NCI-H1436 (cell line): ENCODE results near the gene LPGAT1.
A peak's percentile ranks its signal among the peaks of the same experiment; 100 is the strongest.
"Not testable (repeated sequence)": the region's sequence is repeated elsewhere in the genome, so short reads cannot be mapped to it uniquely, and the experiment has no call there.

Source experiments
- DNase-seq: peaks from one replicate; lab custom pipeline; 2025; lab: John Stamatoyannopoulos, UW

The LPGAT1 gene

DNA sequence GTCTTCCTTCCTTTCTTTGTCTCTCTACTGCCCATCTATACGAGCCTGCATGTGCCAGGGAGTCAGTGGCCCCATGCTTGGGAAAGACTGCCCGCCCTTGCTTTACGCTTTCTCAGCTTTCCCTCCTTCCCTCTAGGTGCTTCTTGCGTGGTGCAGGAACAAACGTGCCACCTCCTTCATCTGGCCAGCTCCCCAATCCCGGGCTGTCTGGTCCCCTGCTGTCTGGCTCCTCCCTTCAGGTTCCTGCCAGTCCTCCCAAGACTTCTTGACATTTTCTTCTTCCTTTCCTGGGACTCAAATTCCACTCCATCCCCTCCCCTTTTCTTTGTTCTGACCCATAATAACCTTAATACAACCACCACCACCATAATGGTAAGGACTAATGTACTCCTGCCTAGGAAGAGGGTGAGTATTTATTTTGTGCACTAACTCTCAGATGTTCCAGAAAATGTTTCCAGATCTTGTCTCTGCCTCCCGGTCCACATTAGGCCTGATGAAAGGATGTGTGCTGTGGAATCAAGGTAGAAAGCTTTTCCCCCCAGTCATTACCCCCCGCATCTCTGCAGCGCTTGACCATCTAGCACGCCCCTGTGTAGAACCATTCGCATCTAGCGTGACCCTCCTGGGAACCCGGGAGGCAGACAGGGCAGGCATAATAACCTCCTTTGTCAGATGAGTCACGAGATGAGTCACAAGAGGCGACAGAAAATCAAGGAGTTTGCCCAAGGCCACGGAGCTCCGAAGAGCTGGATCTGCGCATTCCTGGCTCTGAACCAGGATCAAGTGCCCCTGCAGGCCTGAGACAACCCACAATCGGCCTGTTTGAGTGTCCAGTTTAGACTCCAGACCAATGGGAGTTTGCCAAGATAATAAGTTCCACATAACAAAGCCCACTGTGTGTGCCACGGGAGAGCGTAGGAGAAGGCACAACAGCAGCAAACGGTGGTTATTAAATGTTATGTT, 95.1 kb downstream of the LPGAT1 start:
- no peak for DNase-seq

DNA sequence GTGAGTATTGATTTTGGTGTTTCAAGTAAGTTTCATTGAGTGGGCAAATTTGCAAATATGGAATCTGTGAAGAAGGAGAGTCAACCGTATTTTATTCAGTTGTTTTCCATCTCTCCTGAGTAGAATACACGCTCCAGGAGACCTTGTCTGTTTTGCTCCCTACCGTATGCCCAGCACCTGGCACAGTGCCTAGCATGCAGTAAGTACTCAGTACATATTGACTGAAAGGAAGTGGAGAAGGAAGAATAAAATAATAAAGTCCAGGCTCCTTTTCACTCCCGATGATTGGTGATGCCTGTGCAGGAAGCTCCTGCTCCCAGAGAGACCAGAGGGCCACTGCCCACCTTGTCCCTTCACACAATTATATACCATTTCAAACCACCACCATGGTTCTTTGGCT, 95.8 kb downstream of the LPGAT1 start:
- DNase-seq, result peak; percentile 27

DNA sequence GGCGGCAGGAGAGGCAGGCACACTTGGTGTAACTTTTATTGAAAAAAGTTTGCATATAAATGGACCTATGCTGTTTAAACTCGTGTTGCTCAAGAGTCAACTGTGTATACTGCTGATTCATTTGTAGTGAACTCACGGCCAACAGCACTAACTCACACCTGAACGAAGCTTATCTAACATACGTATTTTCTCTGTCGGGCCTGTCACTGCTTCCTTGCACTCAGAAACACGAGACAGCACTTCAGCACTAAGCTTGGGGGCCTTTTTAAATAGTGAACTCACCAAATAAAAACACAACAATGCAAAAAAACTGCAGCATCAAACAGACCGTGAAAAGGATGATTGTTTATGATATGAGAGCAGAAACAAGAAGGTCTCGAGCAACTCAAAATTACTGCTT, 96.2 kb downstream of the LPGAT1 start:
- no peak for DNase-seq

DNA sequence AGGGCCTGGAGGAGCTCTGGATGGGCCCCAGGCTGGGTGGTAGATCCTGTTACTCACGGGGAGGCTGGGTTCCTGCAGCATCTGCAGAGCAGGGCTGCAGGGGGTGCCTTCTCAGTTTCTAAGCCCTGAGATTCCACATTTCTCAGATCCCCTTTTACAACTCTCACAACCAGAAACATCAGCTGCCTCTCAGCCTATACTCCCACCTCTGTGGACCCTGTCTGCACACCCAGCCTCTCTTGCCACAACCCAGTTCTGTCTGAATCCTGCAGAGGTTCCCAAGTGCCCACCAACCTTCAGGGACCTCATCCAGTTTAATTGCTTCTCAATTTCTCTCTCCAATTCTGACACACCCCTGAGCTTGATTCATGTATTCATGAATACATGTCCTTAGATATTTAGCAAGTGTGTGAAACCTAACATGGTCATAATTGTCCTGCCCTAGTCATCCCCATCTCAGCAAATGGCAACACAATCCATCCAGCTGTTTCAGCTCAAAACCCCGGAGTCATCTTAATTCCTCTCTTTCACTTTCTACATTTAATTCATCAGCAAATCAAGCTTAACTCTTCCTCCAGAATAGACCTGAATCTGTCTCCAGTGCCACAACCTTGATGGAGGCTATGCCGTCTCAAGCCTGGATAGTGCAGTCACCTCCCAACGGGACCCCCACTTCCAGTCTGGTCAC, 98.1 kb downstream of the LPGAT1 start:
- DNase-seq, result no peak

DNA sequence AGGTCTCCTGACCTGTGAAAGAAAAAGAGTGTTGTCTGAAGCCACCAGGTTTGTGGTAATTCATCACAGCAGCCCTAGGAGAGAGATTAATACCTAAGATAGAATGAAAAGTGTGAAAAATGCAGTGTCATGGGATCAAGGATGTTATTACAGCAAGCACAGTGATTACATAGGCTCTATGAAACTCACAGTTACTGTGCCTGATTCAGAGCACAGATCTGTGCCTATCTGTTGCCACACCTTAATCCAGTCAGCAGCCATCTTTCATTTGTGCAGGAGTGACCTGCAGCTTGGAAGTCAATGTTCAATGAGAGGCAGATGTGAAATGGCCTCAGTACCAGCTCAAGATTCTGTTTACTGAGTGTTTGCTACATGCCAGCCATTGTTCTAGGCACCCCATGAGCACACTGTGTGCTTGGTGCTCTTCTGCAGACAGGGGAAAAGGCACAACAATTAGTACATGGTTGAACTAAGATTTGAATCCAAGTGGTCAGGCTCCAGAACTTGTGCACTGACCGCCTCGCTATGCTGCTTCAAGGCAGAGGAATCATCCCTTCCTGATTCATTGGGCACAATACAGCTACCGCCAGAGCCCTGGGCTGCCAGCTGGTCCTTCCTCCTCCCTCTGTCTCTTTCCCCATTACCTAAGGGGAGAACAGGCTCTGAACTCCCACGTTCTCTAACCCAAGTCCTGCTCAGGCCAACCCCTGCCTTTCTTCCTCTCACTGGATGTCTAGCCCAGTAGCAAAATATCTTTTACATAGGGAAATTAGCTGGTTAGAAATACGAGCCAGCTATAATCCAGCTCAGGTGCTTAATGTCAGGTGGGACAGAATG, 98.9 kb downstream of the LPGAT1 start:
- no peak for DNase-seq

DNA sequence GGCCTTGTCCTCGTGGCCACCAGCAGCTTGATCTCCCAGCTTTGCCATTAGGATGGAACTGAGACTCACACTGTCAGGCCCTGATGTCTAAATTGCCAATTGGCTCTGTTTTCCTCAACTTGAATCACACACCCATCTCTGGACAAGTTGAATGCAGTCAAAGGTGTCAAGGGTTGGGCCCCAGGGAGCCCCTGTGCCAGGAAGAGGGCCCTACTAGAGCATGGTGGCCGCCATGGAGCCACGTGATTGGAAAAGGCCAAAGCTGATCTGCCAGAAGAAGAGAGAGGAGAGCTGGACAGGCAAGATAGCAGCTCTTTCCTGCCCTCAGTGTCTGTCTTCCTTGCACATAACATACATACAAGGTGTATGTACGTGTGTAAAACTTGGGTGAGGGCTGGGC, 100.2 kb downstream of the LPGAT1 start:
- DNase-seq, result no peak

DNA sequence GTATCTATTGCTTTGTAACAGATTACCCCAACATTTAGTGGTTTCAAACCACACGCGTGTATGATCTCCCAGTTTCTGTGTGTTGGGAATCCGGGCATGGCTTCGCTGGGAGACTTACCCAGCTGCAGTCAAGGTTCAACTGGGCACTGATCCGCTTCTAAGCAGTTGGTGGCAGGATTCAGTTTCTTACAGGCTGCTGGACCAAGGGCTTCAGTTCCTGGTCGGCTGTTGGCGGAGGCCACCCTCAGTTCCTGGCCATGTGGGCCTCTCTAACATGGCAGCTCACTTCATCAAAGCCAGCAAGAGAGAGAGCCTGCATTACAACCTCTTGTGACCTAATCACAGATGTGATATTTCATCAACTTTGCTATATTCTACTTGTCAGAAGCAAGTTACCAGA, 101.3 kb downstream of the LPGAT1 start:
- DNase-seq, result no peak

DNA sequence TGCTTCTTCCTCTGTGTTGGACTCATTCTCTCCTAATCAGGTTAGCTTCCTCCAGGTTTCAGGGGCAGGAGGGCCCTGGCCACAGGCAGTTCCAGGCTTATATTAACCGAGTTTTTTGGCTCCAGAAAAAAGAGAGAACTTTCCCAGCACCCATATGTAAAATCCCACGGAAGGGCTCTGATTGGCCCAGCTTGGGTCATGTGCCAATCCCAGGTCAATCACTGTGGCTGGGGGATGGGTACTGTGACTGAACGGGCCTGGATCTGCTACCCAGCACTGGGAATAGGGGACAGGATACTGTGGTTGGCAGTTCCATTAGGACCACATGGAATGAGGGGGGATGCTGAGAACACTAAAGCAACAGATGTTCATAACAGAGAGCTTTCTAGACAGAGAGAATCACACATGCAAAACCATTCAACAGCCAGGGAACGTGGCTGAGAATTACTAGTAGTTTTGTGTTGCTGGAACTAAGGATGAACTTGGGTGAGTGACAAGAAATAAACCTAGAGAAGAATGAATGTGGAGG, 104.0 kb downstream of the LPGAT1 start:
- no peak for DNase-seq

DNA sequence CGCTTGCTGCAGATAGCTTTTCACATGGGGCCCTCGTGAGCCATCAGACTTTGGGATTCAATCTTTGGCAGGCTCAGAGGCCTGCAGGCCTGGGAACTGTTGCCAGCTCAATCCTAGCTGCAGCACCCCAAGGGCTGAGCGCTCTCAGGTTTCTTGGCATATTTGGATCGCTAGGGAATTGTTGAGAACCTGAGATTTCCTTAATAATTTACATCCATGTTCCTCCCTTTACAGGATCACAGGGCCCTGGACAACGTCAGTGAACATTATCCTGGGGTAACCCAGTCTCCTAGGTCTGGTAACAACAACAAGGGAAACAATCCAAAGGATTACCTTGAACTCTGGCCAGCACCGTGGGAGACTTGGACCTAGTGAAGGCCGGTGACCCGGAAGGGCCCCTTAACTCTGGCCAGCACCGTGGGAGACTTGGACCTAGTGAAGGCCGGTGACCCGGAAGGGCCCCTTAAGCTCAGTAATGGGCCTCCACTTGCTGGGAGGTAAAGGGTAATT, 105.8 kb downstream of the LPGAT1 start:
- no peak for DNase-seq

DNA sequence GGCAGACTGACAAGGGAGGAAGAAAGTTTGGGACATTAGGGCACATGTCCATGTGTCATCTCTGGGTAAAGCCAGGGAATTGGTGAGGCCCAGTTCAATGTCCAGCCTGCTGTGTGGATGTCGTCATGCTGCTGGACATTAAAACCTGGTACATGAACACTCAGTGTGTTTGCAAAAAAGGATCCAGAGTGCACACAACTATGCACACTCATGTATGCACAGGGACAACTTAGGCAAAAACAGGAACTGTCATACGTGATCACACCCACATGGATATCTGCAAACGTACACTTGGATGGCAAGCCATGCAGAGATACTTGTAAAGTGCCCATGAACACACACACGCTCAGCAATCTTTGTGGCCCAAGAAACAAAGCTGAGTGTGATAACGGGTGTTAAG, 107.3 kb downstream of the LPGAT1 start:
- DNase-seq, result no peak

DNA sequence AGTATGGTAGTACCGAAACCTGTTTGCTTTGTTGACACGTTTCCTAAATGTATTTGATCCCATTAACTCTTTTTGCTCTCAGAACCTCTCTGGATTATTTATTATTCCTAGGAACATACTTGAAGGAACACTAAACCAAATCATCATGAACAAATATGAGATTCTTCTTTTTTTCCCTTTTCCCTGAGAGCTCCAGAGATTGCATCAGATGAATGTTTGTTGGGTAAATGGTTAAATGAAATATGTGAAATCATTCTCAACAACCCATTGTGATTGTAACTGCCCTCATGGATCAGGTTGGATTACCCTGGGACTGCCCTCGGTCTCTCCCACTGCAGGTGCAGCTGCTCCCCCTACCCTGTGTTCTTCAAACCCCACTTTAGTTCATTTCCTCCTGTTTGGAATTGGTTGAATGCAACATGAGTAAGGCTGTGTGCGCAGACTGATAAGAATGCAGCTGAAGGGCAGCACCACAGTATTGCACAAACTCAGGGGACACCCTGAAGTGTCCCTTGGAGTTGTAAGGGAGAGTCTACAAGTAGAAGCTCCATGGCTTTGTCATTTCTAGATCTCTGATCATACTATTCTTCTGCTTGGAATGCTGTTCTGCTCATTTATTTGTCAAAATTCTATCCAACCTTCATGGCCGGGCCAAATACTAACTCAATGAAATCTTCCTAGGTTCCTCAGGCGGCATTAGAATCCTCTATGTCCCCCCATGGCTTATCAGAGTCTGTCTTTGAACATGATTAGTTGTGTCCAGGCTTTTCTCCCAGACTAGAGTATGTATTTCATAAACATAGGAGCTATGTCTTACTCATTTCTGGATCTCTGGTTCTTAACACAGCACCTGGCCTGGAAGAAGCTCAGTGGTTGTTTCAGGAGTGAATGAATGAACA, 108.0 kb downstream of the LPGAT1 start:
- DNase-seq, result no peak

DNA sequence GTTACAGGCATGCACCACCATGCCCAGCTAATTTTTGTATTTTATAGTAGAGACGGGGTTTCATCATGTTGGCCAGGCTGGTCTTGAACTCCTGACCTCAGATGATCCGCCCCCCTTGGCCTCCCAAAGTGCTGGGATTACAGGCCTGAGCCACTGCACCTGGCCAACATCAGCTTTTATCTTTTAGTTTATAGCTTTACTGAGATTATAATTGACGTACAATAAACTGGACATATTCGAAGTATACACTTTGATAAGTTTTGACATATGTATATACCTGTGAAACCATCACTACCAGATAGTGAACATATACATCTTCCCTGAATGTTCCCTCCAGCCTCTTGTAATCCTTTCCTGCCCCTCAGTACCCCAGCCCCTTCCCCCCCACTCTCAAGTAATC, 114.0 kb downstream of the LPGAT1 start:
- DNase-seq, result not testable (repeated sequence)

DNA sequence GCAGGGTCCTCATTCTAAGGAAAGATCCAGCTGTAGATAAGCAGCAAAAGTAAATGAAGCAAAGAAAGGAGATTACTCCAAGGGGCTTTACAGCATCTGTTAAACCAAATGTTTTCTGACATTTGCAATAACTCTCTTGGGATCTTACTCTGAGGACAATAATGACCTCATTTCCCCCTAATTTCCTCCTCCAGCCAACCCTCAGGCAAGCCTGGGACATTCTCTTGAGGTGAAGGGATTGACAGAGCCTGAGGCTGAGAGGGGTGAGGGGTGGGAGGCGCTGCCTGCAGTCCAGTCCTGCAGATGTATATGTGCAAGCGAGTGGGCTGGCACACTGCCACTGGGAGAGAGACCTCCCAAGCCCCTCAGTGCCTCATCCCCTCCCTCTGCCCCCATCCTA, 114.6 kb downstream of the LPGAT1 start:
- DNase-seq, result peak; percentile 23

DNA sequence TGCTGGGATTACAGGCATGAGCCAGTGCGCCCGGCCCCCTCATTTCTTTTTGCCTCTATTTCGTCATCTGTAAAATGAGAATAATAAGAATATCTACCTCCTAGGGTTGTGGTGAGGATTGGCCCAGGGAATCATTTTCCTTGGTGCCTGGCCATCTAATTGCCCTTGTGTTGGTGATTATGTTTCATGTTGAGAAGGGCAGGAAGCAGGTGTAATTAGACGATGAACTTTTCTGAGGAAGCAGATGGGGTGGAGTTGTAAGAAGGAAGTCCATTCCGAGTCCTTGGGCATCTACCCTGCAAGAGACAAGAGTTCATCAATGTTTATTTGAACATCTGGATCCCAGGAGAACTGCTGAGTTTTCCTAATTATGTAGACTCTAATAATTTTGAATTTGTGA, 116.4 kb downstream of the LPGAT1 start:
- no peak for DNase-seq

DNA sequence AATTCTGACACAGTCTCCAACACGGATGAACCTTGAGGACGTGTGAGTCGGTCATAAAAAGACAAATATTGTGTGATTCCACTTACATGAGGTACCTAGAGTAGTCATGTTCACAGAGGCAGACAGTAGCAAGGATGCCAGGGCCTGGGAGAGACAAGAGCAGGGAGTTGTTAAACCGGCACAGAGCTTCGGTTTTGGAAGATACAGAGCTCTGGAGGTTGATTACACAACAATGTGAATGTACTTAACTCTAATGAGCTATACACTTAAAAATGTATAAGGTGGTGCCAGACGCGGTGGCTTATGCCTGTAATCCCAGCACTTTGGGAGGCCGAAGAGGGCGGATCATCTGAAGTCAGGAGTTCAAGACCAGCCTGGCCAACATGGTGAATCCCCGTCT, 117.3 kb downstream of the LPGAT1 start:
- no peak for DNase-seq

DNA sequence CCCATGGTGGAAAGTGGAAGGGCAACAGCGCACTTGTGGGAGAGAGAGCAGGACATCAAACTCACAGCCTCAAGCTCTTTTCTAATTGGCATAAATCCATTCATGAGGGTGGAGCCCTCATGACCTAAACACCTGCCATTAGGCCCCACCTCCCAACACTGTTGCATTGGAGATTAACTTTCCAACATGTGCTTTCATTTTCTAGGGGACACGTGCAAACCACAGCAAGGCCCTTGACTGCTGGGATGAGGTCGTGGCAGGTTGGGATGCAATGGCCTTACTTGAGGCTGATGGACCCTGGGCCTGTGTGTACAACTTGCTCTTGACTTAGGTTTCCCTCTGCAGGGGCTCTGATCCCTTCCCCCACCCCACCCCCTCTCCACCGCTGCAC, 119.3 kb downstream of the LPGAT1 start:
- DNase-seq, result no peak

DNA sequence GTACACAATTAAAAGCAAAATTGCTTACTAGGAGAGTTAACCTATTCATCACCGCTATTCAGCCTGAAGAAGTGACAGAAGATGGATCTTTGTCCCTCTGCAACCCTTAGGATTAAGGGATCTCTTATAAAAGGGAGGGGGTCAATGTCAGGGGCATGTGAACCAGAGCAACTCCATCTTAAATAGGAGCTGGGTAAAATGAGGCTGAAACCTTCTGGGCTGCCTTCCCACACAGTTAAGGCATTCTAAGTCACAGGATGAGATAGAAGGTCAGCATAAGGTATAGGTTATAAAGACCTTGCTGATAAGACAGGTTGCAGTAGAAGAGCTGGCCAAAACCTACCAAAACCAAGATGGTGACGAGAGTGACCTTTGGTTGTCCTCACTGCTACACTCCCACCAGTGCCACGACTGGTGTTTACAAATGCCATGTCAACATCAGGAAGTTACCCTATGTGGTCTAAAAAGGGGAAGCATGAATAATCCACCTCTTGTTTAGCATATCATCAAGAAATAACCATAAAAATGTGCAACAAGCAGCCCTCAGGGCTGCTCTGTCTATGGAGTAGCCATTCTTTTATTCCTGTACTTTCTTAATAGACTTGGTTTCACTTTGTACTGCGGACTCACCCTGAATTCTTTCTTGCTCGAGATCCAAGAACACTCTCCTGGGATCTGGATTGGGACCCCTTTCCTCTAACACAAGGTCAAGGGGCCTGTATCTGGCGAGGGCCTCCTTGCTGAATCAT, 119.8 kb downstream of the LPGAT1 start:
- no peak for DNase-seq

DNA sequence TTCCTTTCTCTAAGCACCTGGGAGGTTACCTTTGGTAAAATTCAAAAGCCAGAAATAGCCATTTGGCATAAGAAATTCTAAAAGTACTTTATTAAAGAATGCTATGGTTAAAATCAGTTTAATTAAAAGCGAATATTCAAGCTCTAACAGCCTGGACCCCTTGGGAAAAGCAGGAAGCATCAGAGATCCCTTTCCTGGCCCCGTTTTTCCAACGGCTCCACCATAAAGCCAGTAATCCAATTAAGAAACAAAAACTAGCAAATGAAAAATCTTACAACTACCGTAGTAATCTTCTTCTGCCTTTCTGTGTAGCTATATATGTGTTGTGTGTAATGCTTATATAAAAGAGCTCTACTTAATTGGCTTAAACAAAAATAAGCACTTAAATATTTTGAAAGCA, 121.6 kb downstream of the LPGAT1 start:
- DNase-seq, result no peak

DNA sequence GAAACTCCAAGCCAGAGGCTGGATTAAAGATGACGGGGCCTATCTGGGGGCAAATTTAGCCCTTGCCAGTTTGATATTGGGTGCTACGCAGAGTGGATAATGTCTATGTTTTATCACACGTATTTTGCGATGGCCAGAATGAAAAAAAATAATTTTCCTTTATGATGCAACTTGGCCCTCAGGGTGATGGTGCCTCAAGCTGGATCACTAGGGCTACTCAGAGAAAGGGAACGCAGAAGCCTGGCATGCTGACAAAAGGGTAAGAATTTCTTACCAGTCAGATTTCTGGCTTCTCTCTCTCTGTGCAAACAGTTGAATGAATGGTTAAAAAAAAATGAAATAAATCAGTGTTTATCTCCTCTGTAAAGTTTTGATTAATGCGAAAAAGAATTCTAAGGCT, 122.6 kb downstream of the LPGAT1 start:
- no peak for DNase-seq

DNA sequence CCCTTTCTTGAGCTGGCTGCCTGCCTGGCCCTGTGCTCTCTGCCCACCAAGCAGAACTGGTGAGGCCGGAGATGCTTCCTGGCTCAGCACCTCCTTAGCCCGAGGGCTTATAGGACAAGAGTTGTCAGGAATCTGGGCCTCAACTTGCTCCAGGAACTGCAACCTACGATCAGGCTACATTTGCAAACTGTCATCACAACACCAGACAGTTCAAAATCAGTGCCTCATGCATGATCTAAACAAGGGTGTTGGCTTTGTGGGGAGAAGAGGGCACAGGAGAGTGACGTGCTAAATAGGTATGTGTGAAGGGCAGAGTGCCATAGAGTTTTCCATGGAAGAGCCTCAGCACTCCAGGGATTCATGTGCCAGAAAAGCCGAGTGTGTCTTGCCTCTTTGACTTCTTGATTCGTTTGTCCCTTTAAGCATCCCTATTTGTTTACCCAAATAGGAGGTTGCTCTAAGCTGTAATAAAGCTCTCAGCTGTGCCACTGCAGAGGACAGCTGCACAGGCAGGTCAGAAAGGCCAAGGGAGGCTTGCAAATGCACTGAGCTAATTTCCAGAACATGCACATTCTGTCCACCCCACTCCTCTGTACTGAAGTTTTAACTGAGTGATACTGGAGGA, 125.0 kb downstream of the LPGAT1 start:
- no peak for DNase-seq
